Right lung (tissue), 10 donors: Measurements from ENCODE around the gene TMIGD2. TPM values are rescaled to one million over a fixed set of nuclear protein-coding genes. Genes with fewer than 3 reads are reported as not detected.
"Not testable (repeated sequence)": the region's sequence is repeated elsewhere in the genome, so short reads cannot be mapped to it uniquely, and the experiment has no call there.

ENCODE experiments used
- DNase-seq, 2 donors: peaks; one replicate each; pipeline ENCODE4 v3.0.0-alpha.2; 2013
- long read RNA-seq, 8 donors: transcript quantifications; one replicate each; lab custom pipeline, GENCODE V29; 2026
- polyA plus RNA-seq, 5 donors: library from polyadenylated mRNA; unstranded; fragments of 120-200 nt; gene quantifications; one replicate each; pipeline versions ENCODE4 v1.2.1 to v1.2.3, GENCODE V29; 2013; ENCODE audit warnings: inconsistent platforms in 1 of 5, low replicate concordance in 1 of 5; ENCODE audit not compliant: insufficient read length in 5 of 5, insufficient read depth in 1 of 5

TMIGD2 gene
- polyA plus RNA-seq: under 1 TPM; 0.37 to 0.63 (median 0.43) TPM
- long read RNA-seq, donor 1: 0 reads
- long read RNA-seq, donor 2: 0 reads
- long read RNA-seq, donor 3: 0 reads
- long read RNA-seq, donor 4: 0 reads
- long read RNA-seq, donor 5: 0 reads
- long read RNA-seq, donor 6: 0 reads
- long read RNA-seq, donor 7: 0 reads
- long read RNA-seq, donor 8: 0 reads

GRCh38 chr19:4302243-4302640 is at the start of gene TMIGD2:
Gene TMIGD2 (minus strand): TSS chr19:4302389. CDS start chr19:4302385, 4 bp downstream.
- no peak for DNase-seq

GRCh38 chr19:4350726-4351125 is 48.5 kb upstream of the TMIGD2 start:
- no peak for DNase-seq

- no peak for DNase-seq
Observed at GRCh38 chr19:4350111-4350510, 47.9 kb upstream of the TMIGD2 start.

- not testable (repeated sequence) for DNase-seq
Observed at GRCh38 chr19:4349225-4349624, 47.0 kb upstream of the TMIGD2 start.

GRCh38 chr19:4347521-4347920 is 45.3 kb upstream of the TMIGD2 start:
- DNase-seq: no peak

- DNase-seq: no peak
Observed at GRCh38 chr19:4346020-4346383, 43.8 kb upstream of the TMIGD2 start.

- DNase-seq: no peak
Observed at GRCh38 chr19:4345342-4346019, 43.3 kb upstream of the TMIGD2 start.

- DNase-seq: peak; percentile 85 to 91
Observed at GRCh38 chr19:4343370-4344307, 41.5 kb upstream of the TMIGD2 start, which contains the start of gene MPND. Gene MPND (plus strand): TSS chr19:4343562. CDS start chr19:4343594, 32 bp downstream.

- DNase-seq: peak; percentile 99
Observed at GRCh38 chr19:4342615-4343369, 40.6 kb upstream of the TMIGD2 start.

- DNase-seq: no peak
Observed at GRCh38 chr19:4342314-4342614, 40.1 kb upstream of the TMIGD2 start.

- no peak for DNase-seq
Observed at GRCh38 chr19:4338441-4339355, 36.5 kb upstream of the TMIGD2 start, which contains the start of gene STAP2. Gene STAP2 (minus strand): TSS chr19:4338827. CDS start chr19:4338753, 74 bp downstream.

- no peak for DNase-seq
Observed at GRCh38 chr19:4337906-4338440, 35.8 kb upstream of the TMIGD2 start.

GRCh38 chr19:4334929-4335570 is 32.9 kb upstream of the TMIGD2 start:
- no peak for DNase-seq

GRCh38 chr19:4329858-4330257 is 27.7 kb upstream of the TMIGD2 start:
- no peak for DNase-seq

GRCh38 chr19:4328991-4329681 is 26.9 kb upstream of the TMIGD2 start:
- DNase-seq: not testable (repeated sequence)

- peak; percentile 88 to 98 for DNase-seq
Observed at GRCh38 chr19:4328243-4328990, 26.2 kb upstream of the TMIGD2 start.

- peak; percentile 13 to 21 for DNase-seq
Observed at GRCh38 chr19:4327877-4328242, 25.7 kb upstream of the TMIGD2 start.

GRCh38 chr19:4327252-4327876 is 25.2 kb upstream of the TMIGD2 start:
- peak; percentile 18 to 47 for DNase-seq
